AG09319 (cell line): Measurements from ENCODE around the gene METTL23.
"Not testable (repeated sequence)": the region's sequence is repeated elsewhere in the genome, so short reads cannot be mapped to it uniquely, and the experiment has no call there.

Experiments
- DNase-seq: peaks from one replicate; pipeline ENCODE4 v3.0.0-alpha.2; 2010; ENCODE audit warnings: low read depth; ENCODE audit errors: extremely low read depth
- TF ChIP-seq, protein P1 (sequence below): IDR thresholded peaks from 2 replicates; pipeline ENCODE4 v1.5.1; 2011; ENCODE audit warnings: low read depth, mild to moderate bottlenecking, inconsistent platforms, low read length, moderate library complexity

METTL23 gene

DNA sequence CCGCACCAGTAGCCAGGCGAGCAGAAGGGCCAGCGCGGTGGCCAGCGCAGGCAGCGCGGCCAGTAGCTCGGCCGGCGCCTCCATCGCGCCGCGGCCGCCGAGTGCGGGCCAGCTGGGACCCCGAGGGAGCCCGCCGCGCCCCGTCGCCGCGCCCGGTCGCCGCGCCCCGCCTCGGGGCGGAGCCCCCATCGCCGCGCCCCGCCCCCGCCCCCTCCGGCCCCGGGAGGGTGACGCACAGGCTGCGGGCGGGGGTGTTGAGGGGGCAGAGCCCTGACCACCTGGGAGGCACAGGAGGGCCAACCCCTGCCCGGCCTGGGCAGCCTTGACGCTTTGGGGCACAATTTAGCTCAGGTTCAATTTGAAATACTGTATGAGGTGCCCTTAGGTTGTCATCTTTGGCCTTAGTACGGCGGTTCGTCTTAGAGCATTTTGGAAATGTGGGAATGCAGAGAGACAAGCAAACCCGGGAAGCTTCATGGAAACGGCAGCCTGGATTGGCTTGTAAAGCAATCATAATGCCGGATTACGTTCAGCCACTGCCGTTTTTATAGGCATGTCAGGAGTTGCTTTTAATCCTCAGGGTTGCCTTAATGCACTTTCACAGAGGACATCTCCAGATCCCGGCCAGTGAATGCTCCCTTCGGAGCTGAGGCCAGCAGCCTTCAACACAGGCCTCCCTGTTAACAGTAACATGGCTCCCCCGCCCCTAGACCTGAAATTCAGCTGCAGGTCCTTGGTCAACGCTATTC, 15.6 kb upstream of the METTL23 start, which contains the start of gene MXRA7:
Gene MXRA7 (minus strand): TSS at position 103 of the 749 bp plus-strand sequence. CDS start 19 bp downstream, at position 84.
- TF ChIP-seq, protein P1, sequence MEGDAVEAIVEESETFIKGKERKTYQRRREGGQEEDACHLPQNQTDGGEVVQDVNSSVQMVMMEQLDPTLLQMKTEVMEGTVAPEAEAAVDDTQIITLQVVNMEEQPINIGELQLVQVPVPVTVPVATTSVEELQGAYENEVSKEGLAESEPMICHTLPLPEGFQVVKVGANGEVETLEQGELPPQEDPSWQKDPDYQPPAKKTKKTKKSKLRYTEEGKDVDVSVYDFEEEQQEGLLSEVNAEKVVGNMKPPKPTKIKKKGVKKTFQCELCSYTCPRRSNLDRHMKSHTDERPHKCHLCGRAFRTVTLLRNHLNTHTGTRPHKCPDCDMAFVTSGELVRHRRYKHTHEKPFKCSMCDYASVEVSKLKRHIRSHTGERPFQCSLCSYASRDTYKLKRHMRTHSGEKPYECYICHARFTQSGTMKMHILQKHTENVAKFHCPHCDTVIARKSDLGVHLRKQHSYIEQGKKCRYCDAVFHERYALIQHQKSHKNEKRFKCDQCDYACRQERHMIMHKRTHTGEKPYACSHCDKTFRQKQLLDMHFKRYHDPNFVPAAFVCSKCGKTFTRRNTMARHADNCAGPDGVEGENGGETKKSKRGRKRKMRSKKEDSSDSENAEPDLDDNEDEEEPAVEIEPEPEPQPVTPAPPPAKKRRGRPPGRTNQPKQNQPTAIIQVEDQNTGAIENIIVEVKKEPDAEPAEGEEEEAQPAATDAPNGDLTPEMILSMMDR = no peak
- DNase-seq = no peak

DNA sequence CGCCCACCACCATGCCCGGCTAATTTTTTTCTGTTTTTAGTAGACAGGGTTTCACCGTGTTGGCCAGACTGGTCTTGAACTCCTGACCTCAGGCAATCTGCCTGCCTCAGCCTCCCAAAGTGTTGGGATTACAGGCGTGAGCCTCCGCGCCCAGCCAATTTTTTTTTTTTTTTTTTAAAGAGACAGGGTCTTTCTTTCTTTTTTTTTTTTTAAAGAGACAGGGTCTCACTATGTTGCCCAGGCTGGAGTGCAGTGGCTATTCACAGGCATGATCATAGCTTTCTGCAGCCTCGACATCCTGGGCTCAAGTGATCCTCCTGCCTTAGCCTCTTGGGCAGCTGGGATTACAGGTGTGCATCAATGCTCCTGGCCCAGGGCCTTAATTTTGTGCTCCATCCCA, 14.3 kb upstream of the METTL23 start:
- DNase-seq = not testable (repeated sequence)

DNA sequence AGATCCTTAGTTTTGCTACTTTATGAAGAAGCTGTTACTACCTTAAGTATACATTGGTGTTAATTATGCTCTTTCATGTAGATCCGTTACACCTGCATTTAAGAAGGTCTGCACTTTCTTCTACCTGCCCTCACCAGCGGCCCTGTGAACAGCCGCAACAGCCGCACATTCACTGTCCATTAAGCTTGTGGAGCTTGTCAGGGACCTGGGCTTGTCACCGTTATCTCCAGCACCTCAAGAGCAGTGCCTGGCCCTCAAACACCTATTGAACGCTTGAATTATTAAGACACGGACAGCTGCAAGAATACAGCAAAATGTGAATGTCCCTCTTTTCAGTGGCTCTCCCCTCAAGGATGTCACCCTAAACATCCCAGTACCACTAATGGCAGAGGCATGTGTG, 12.9 kb upstream of the METTL23 start:
- no peak for DNase-seq
- TF ChIP-seq, protein P1 = no peak

DNA sequence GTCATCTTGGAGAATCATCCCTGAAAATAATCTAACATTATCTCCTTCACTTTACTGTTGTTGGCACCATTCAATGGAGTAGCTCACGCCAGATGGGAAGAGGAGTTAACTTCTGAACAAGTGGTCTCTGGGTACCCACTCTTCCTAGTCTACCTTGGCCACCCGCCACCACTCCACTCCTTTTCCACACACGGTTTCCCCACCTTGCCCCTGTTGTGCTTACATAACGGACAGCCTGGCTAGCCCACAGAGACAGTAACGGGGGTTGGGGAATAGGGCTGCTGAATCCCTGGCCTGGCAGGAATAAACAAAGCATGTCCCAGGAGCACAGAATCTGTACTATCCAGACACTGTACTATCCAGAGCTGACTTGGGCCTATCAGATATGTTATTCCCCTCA, 12.3 kb upstream of the METTL23 start:
- TF ChIP-seq, protein P1 = no peak

DNA sequence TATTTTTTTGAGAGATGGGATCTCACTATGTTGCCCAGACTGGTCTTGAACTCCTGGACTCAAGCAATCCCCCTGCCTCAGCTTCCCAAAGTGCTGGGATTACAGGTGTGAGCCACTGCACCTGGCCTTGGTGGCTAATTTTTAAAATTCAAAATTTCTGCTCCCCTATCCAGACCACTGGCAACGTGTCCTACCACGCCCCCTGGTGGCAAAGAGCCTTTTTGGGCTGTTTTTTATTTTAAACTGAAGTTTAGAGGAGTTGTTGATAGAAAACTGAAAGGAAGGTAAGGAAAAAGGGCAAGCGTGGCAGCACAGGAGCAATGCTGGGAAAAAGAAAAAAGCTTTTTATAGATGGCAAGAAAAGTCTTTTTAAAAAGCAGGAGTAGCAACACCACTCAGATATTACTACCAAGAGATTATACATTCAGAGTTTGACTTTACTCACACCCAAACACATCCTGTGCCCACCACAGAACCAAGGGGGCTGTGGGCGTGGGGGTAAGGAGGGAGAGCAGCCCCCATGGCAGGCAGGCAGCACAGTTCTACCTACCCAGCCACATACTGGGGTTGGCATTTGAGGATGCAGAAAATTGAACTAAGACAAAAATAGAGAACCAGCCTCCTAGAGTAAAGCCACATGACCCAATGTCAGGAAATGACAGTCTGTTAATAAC, 11.7 kb upstream of the METTL23 start:
- TF ChIP-seq, protein P1 = peak; percentile 83
- no peak for DNase-seq

More for the DNA sequence above, 12.3 kb upstream of the METTL23 start:
- no peak for DNase-seq

DNA sequence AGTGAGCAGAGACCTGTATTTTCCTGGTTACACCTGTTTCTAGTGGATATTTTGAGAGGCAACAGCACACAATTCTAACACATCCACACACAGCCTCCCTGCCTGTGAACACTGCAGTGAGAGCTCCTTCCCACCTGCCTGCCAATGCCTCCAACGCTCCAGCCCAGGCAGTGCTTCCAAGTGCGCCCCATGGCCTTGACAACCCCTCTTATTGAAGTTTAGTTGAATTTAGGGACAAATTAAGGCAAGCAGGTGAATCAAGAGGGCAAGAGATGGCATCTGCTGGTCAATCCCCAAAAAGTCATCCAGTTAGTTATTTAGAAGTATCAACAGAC, 11.2 kb upstream of the METTL23 start:
- TF ChIP-seq, protein P1 = no peak
- DNase-seq = no peak

DNA sequence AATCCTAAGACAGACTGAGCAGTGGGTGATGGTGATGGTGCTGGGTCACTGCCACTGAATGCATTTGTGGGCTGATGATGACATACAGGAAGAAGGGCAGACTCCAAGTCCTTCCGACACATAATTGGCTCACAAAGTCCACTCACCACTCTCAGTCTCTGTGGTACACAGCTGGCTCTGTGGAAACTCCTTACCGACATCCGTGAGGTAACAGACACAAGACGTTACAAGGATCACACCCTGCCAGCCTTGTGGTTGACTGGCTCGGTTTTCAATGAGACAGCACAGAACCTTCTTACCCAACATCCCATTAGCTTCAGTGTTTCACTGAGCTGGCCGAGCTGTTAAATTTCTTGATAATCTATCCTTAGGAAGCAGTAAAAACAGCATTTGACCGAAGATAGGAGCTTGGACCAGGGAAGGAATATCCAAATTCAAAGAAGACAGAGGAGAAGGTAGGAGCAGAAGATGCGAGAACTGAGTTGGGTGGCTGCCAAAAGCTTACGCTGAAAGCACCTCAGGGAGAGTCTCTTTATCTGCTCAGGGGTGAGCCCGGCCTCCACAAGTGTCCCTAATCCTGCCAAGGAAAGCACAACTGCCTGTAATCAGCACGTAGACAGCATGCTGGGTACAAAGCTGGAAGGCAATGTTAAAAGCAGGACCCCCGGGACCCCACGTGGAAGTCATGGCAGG, 10.3 kb upstream of the METTL23 start:
- TF ChIP-seq, protein P1 = no peak
- DNase-seq = peak; percentile 91
